A673 (cell line): Measurements from ENCODE around the gene EXT2. TPM values are rescaled to one million over a fixed set of nuclear protein-coding genes. Genes with fewer than 3 reads are reported as not detected.

ENCODE experiments used
- BruUV-seq: library from RNA; stranded (reverse); fragments of 400-500 nt; replicated peaks from 2 replicates; lab custom pipeline; 2021; lab: Mats Ljungman, UMichigan
- CTCF ChIA-PET: fragments of 300-600 bp; sonication (Branson Sonifier 250); formaldehyde crosslinking; loops from one replicate; lab custom pipeline; 2022; ENCODE audit warnings: antibody characterized with exemption; lab: Charles Lee
- POLR2A ChIA-PET: fragments of 300-600 bp; sonication (Branson Sonifier 250); formaldehyde crosslinking; loops from one replicate; lab custom pipeline; 2022; ENCODE audit warnings: antibody characterized with exemption; ENCODE audit not compliant: low non-redundant PET; lab: Charles Lee
- DNase-seq: peaks from one replicate; pipeline ENCODE4 v3.0.0-alpha.2; 2015; ENCODE audit warnings: low spot score
- H3K27ac ChIP-seq: fragments of 200-600 bp; sonication (generic); 2 replicates; pipeline ENCODE4 v1.5.1; 2016; ENCODE audit warnings: mixed run types, low read depth, mild to moderate bottlenecking, mixed read lengths, antibody characterized with exemption, low read length; ENCODE audit not compliant: poor library complexity, severe bottlenecking
- H3K27me3 ChIP-seq: fragments of 200-600 bp; sonication (generic); replicated peaks from 2 replicates; pipeline ENCODE4 v1.6.1; 2017; ENCODE audit warnings: mixed run types, low read depth, mild to moderate bottlenecking, mixed read lengths, antibody characterized with exemption, low read length; ENCODE audit not compliant: insufficient read depth, poor library complexity
- H3K36me3 ChIP-seq: fragments of 200-600 bp; sonication (generic); 2 replicates; pipeline ENCODE4 v1.6.1; 2016; ENCODE audit warnings: mixed run types, mild to moderate bottlenecking, mixed read lengths, antibody characterized with exemption, low read length; ENCODE audit not compliant: insufficient read depth, poor library complexity, severe bottlenecking
- H3K4me1 ChIP-seq: fragments of 200-600 bp; sonication (generic); 2 replicates; pipeline ENCODE4 v1.6.1; 2017; ENCODE audit warnings: mixed run types, mild to moderate bottlenecking, mixed read lengths, antibody characterized with exemption, low read length; ENCODE audit not compliant: insufficient read depth, poor library complexity, severe bottlenecking
- H3K4me3 ChIP-seq: fragments of 200-600 bp; sonication (generic); 2 replicates; pipeline ENCODE4 v1.5.1; 2016; ENCODE audit warnings: low read depth, mixed run types, mild to moderate bottlenecking, mixed read lengths, low read length; ENCODE audit not compliant: poor library complexity, severe bottlenecking
- H3K9me3 ChIP-seq: fragments of 200-600 bp; sonication (generic); 2 replicates; pipeline ENCODE4 v1.6.1; 2016; ENCODE audit warnings: mixed run types, low read depth, mild to moderate bottlenecking, mixed read lengths, antibody characterized with exemption, low read length; ENCODE audit not compliant: poor library complexity, severe bottlenecking
- EZH2 ChIP-seq: fragments of 200-600 bp; sonication (generic); IDR thresholded peaks from 2 replicates; pipeline ENCODE4 v1.6.1; 2017; ENCODE audit warnings: borderline replicate concordance, low read depth, mild to moderate bottlenecking, mixed read lengths, antibody characterized with exemption, low read length; ENCODE audit not compliant: poor library complexity, severe bottlenecking
- intact Hi-C: fragments of 100-400 bp; cut with micrococcal nuclease; formaldehyde crosslinking; loops from one replicate; pipeline ENCODE4 v1.10.0; 2022; ENCODE audit not compliant: unreplicated experiment
- total RNA-seq: library from RNA; stranded (reverse); gene quantifications from 2 replicates; pipeline ENCODE4 v1.2.3, GENCODE V29; 2021
- TF ChIP-seq, protein P1 (sequence below): fragments of 300-800, 200-600 bp; sonication (generic); conservative IDR thresholded peaks from 2 replicates; pipeline ENCODE4 v1.5.1; 2017; ENCODE audit warnings: low read depth, mild to moderate bottlenecking, antibody characterized with exemption, low read length, moderate library complexity, mixed read lengths

EXT2 gene
- total RNA-seq, 1 experiment from 2014 or later = 123 TPM

GRCh38 chr11:44212128-44212527 lies 116.7 kb downstream of the EXT2 start:
- POLR2A ChIA-PET = no interaction called here
- Histone ChIP-seq H3K4me3 (no peak overlapping the region), H3K36me3 (peaks cover 8% of the 10 kb centered on the region), H3K27ac (no peak overlapping the region), H3K9me3 (peaks cover 6% of the 10 kb centered on the region), H3K27me3 (no peaks in the 10 kb centered on the region), H3K4me1 (no peaks in the 10 kb centered on the region)
- DNase-seq = no peak
- no TSS peak for BruUV-seq
- intact Hi-C loops = no loop called here
- CTCF ChIA-PET = no interaction called here
- TF ChIP-seq, protein P1, sequence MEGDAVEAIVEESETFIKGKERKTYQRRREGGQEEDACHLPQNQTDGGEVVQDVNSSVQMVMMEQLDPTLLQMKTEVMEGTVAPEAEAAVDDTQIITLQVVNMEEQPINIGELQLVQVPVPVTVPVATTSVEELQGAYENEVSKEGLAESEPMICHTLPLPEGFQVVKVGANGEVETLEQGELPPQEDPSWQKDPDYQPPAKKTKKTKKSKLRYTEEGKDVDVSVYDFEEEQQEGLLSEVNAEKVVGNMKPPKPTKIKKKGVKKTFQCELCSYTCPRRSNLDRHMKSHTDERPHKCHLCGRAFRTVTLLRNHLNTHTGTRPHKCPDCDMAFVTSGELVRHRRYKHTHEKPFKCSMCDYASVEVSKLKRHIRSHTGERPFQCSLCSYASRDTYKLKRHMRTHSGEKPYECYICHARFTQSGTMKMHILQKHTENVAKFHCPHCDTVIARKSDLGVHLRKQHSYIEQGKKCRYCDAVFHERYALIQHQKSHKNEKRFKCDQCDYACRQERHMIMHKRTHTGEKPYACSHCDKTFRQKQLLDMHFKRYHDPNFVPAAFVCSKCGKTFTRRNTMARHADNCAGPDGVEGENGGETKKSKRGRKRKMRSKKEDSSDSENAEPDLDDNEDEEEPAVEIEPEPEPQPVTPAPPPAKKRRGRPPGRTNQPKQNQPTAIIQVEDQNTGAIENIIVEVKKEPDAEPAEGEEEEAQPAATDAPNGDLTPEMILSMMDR = no peak
- TF ChIP-seq EZH2 = no peak

- intact Hi-C loops = no loop called here
- H3K4me3 ChIP-seq = no peak overlapping the region
- POLR2A ChIA-PET = no interaction called here
- H3K9me3 ChIP-seq = peaks cover 6% of the 10 kb centered on the region
- CTCF ChIA-PET = no interaction called here
- no peak for TF ChIP-seq EZH2
- TF ChIP-seq, protein P1 = no peak
- DNase-seq = no peak
- no peak overlapping the region for H3K27ac ChIP-seq
- no peaks in the 10 kb centered on the region for H3K4me1 ChIP-seq
- no TSS peak for BruUV-seq
- peaks cover 6% of the 10 kb centered on the region for H3K36me3 ChIP-seq
- H3K27me3 ChIP-seq = no peaks in the 10 kb centered on the region
Measured at GRCh38 chr11:44213148-44213547, 117.7 kb downstream of the EXT2 start.

DNA sequence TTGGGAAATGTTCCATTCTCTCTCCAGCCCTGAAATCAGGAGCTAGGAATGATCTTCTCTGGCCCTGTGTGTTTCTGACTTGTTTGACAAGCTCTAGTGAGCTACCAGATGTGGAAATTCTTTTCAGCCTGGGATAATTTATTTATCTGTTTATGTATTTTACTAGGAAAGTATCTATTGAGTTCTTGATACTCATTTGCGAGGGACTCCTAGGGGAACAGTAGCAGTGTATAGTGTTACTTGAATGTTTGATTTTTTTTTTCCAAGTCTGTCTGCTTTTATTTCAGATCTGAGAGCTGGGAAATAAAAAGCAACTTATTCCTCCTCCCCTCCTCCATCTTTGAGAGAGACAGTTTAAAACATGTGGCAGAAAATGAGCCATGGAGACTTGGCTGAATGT lies 122.0 kb downstream of the EXT2 start:
- intact Hi-C loops = no loop called here
- no peak for DNase-seq
- BruUV-seq = no TSS peak
- peaks cover 7% of the 10 kb centered on the region for H3K4me1 ChIP-seq
- TF ChIP-seq, protein P1 = no peak
- no peak for TF ChIP-seq EZH2
- POLR2A ChIA-PET = no interaction called here
- H3K36me3 ChIP-seq = no peaks in the 10 kb centered on the region
- H3K9me3 ChIP-seq = peaks cover 3% of the 10 kb centered on the region
- H3K27ac ChIP-seq = no peak overlapping the region
- CTCF ChIA-PET = interaction anchor here (1.2 kb wide), 1 partner anchor 17 kb away, joined by 5 read pairs; no protein-coding TSS in a partner anchor
- H3K27me3 ChIP-seq = no peaks in the 10 kb centered on the region
- no peak overlapping the region for H3K4me3 ChIP-seq
